Measurements from ENCODE around the gene RAD18.

Gene RAD18

GRCh38 chr3:8963137-8963853, at the start of gene RAD18:
RAD18 (minus strand) TSS chr3:8963472; CDS start chr3:8963385, 87 bp downstream.
- Mint-ChIP-seq H3K4me3 (peak within 1 kb of the TSS; percentile 93), H3K27ac (peak within 1 kb of the TSS; percentile 95), H3K4me1 (ENCODE audit: low read depth) (peaks cover 33% of the 10 kb centered on the region), H3K36me3 (ENCODE audit: low read depth) (peaks cover 6% of the 10 kb centered on the region), H3K9me3 (no peaks in the 10 kb centered on the region), H3K27me3 (peaks cover under 1% of the 10 kb centered on the region)
- intact Hi-C loops (cut with micrococcal nuclease), result no loop called here

GRCh38 chr3:9012521-9012920, 49.2 kb upstream of the RAD18 start:
- no peaks in the 10 kb centered on the region for H3K36me3 Mint-ChIP-seq (ENCODE audit: low read depth)
- intact Hi-C loops (cut with micrococcal nuclease), result no loop called here
- no peaks in the 10 kb centered on the region for H3K9me3 Mint-ChIP-seq
- no peak overlapping the region for H3K27ac Mint-ChIP-seq
- no peaks in the 10 kb centered on the region for H3K4me1 Mint-ChIP-seq (ENCODE audit: low read depth)
- no peak overlapping the region for H3K4me3 Mint-ChIP-seq
- H3K27me3 Mint-ChIP-seq, result no peaks in the 10 kb centered on the region

- Mint-ChIP-seq H3K4me1 (ENCODE audit: low read depth) (no peaks in the 10 kb centered on the region), H3K27ac (no peak overlapping the region), H3K36me3 (ENCODE audit: low read depth) (no peaks in the 10 kb centered on the region), H3K9me3 (no peaks in the 10 kb centered on the region), H3K4me3 (no peak overlapping the region), H3K27me3 (no peaks in the 10 kb centered on the region)
- intact Hi-C loops (cut with micrococcal nuclease), result no loop called here
Observed at GRCh38 chr3:9009976-9010545, 46.8 kb upstream of the RAD18 start.

GRCh38 chr3:9008550-9009255, 45.4 kb upstream of the RAD18 start:
- H3K27ac Mint-ChIP-seq, result no peak overlapping the region
- no peaks in the 10 kb centered on the region for H3K9me3 Mint-ChIP-seq
- H3K27me3 Mint-ChIP-seq, result no peaks in the 10 kb centered on the region
- intact Hi-C loops (cut with micrococcal nuclease), result no loop called here
- no peak overlapping the region for H3K4me3 Mint-ChIP-seq
- no peaks in the 10 kb centered on the region for H3K4me1 Mint-ChIP-seq (ENCODE audit: low read depth)
- no peaks in the 10 kb centered on the region for H3K36me3 Mint-ChIP-seq (ENCODE audit: low read depth)

GRCh38 chr3:9007928-9008327, 44.7 kb upstream of the RAD18 start:
- Mint-ChIP-seq H3K27ac (no peak overlapping the region), H3K36me3 (ENCODE audit: low read depth) (no peaks in the 10 kb centered on the region), H3K27me3 (no peaks in the 10 kb centered on the region), H3K9me3 (no peaks in the 10 kb centered on the region), H3K4me1 (ENCODE audit: low read depth) (no peaks in the 10 kb centered on the region), H3K4me3 (no peak overlapping the region)
- intact Hi-C loops (cut with micrococcal nuclease), result no loop called here

- Mint-ChIP-seq H3K27me3 (no peaks in the 10 kb centered on the region), H3K27ac (no peak overlapping the region), H3K4me3 (no peak overlapping the region), H3K36me3 (ENCODE audit: low read depth) (no peaks in the 10 kb centered on the region), H3K4me1 (ENCODE audit: low read depth) (no peaks in the 10 kb centered on the region), H3K9me3 (no peaks in the 10 kb centered on the region)
- intact Hi-C loops (cut with micrococcal nuclease), result no loop called here
Observed at GRCh38 chr3:9007213-9007612, 43.9 kb upstream of the RAD18 start.

GRCh38 chr3:9000041-9000440, 36.8 kb upstream of the RAD18 start:
- Mint-ChIP-seq H3K36me3 (ENCODE audit: low read depth) (no peaks in the 10 kb centered on the region), H3K9me3 (no peaks in the 10 kb centered on the region), H3K4me1 (ENCODE audit: low read depth) (no peaks in the 10 kb centered on the region), H3K27ac (no peak overlapping the region), H3K4me3 (no peak overlapping the region), H3K27me3 (no peaks in the 10 kb centered on the region)
- intact Hi-C loops (cut with micrococcal nuclease), result no loop called here

GRCh38 chr3:8997151-8997550, 33.9 kb upstream of the RAD18 start:
- no peaks in the 10 kb centered on the region for H3K9me3 Mint-ChIP-seq
- H3K27me3 Mint-ChIP-seq, result no peaks in the 10 kb centered on the region
- H3K36me3 Mint-ChIP-seq (ENCODE audit: low read depth), result no peaks in the 10 kb centered on the region
- H3K4me1 Mint-ChIP-seq (ENCODE audit: low read depth), result no peaks in the 10 kb centered on the region
- no peak overlapping the region for H3K4me3 Mint-ChIP-seq
- no peak overlapping the region for H3K27ac Mint-ChIP-seq
- intact Hi-C loops (cut with micrococcal nuclease), result no loop called here

GRCh38 chr3:8996681-8997121, 33.4 kb upstream of the RAD18 start:
- Mint-ChIP-seq H3K27me3 (no peaks in the 10 kb centered on the region), H3K4me3 (no peak overlapping the region), H3K4me1 (ENCODE audit: low read depth) (no peaks in the 10 kb centered on the region), H3K9me3 (no peaks in the 10 kb centered on the region), H3K27ac (no peak overlapping the region), H3K36me3 (ENCODE audit: low read depth) (no peaks in the 10 kb centered on the region)
- intact Hi-C loops (cut with micrococcal nuclease), result no loop called here

- Mint-ChIP-seq H3K4me1 (ENCODE audit: low read depth) (no peaks in the 10 kb centered on the region), H3K27me3 (no peaks in the 10 kb centered on the region), H3K36me3 (ENCODE audit: low read depth) (no peaks in the 10 kb centered on the region), H3K9me3 (no peaks in the 10 kb centered on the region), H3K27ac (no peak overlapping the region), H3K4me3 (no peak overlapping the region)
- intact Hi-C loops (cut with micrococcal nuclease), result no loop called here
Observed at GRCh38 chr3:8996216-8996615, 32.9 kb upstream of the RAD18 start.

GRCh38 chr3:8994226-8994625, 31.0 kb upstream of the RAD18 start:
- H3K9me3 Mint-ChIP-seq, result no peaks in the 10 kb centered on the region
- H3K27me3 Mint-ChIP-seq, result no peaks in the 10 kb centered on the region
- no peak overlapping the region for H3K4me3 Mint-ChIP-seq
- no peaks in the 10 kb centered on the region for H3K4me1 Mint-ChIP-seq (ENCODE audit: low read depth)
- H3K27ac Mint-ChIP-seq, result no peak overlapping the region
- intact Hi-C loops (cut with micrococcal nuclease), result no loop called here
- H3K36me3 Mint-ChIP-seq (ENCODE audit: low read depth), result no peaks in the 10 kb centered on the region

- Mint-ChIP-seq H3K27ac (no peak overlapping the region), H3K9me3 (no peaks in the 10 kb centered on the region), H3K36me3 (ENCODE audit: low read depth) (no peaks in the 10 kb centered on the region), H3K27me3 (no peaks in the 10 kb centered on the region), H3K4me1 (ENCODE audit: low read depth) (no peaks in the 10 kb centered on the region), H3K4me3 (no peak overlapping the region)
- intact Hi-C loops (cut with micrococcal nuclease), result no loop called here
Observed at GRCh38 chr3:8993331-8993730, 30.1 kb upstream of the RAD18 start.

- Mint-ChIP-seq H3K27ac (no peak overlapping the region), H3K9me3 (no peaks in the 10 kb centered on the region), H3K4me3 (no peak overlapping the region), H3K27me3 (no peaks in the 10 kb centered on the region), H3K36me3 (ENCODE audit: low read depth) (no peaks in the 10 kb centered on the region), H3K4me1 (ENCODE audit: low read depth) (peaks cover 3% of the 10 kb centered on the region)
- intact Hi-C loops (cut with micrococcal nuclease), result no loop called here
Observed at GRCh38 chr3:8992854-8993253, 29.6 kb upstream of the RAD18 start.

- Mint-ChIP-seq H3K27me3 (no peaks in the 10 kb centered on the region), H3K36me3 (ENCODE audit: low read depth) (no peaks in the 10 kb centered on the region), H3K4me3 (no peak overlapping the region), H3K9me3 (no peaks in the 10 kb centered on the region), H3K4me1 (ENCODE audit: low read depth) (peaks cover 7% of the 10 kb centered on the region), H3K27ac (no peak overlapping the region)
- intact Hi-C loops (cut with micrococcal nuclease), result no loop called here
Observed at GRCh38 chr3:8992199-8992598, 28.9 kb upstream of the RAD18 start.

All from dendritic cell treated with granulocyte-macrophage colony-stimulating factor and Interleukin-4, amounts not matched to agents 40 ng/mL and 50 ng/mL, for 4 days (primary cell).